Subcutaneous adipose tissue (tissue), 4 donors: ENCODE data around the gene SFMBT2. TPM values are rescaled to one million over a fixed set of nuclear protein-coding genes. Genes with fewer than 3 reads are reported as not detected.

Experiments
- CTCF ChIP-seq: fragments of 450-650 bp; IDR thresholded peaks from one replicate; pipeline ENCODE4 v1.5.1; 2016; ENCODE audit warnings: low read depth, mild to moderate bottlenecking, control low read depth, antibody characterized with exemption, moderate library complexity
- total RNA-seq, 4 donors: library from RNA; depleted of rRNA; stranded (reverse); fragments of >200 nt; gene quantifications; one replicate each; pipeline ENCODE4 v1.1.0, GENCODE V29; 2016

The SFMBT2 gene
- total RNA-seq, 4 donors from 2014 or later: 3.7 to 11.7 (median 7.0) TPM

- no peak for TF ChIP-seq CTCF
These were observed 70.5 kb downstream of the SFMBT2 start for GRCh38 chr10:7340179-7340874.

- TF ChIP-seq CTCF: no peak
These were observed 71.3 kb downstream of the SFMBT2 start for GRCh38 chr10:7339510-7339909.

- no peak for TF ChIP-seq CTCF
These were observed 72.4 kb downstream of the SFMBT2 start for GRCh38 chr10:7338469-7338868.

DNA sequence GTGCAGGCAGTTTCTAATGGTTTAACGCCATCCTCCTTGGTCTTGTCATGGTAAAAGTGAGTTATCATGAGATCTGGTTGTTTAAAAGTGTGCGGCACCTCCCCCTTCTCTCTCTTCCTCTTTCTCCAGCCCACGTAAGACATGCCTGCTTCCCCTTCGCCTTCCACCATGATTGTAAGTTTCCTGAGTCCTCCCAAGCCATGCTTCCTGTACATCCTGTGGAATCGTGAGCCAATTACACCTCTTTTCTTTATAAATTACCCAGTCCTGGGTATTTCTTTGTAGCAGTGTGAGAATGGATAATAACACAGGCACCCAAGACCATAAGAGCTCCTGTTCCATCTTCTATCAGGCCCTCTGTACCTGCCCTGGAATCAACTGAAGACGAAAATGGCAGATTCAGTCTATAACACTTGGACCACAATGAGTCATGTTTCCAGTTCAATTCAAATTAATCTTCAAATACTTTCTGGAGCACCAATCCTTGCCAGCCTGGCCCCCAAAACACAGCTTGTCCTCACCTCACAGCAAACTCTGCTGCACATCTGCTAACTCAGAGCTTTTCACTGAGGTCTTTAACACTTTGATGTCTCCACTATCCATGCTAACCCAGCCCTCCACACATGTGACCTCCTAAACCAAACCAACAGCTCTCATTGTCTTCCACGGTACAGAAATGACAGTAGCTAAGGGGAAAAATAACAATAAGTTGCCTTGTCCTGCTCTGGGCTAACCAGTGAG is 73.2 kb downstream of the SFMBT2 start:
- no peak for TF ChIP-seq CTCF

GRCh38 chr10:7335977-7336376 is 74.9 kb downstream of the SFMBT2 start:
- TF ChIP-seq CTCF: no peak

- no peak for TF ChIP-seq CTCF
These were observed 76.2 kb downstream of the SFMBT2 start for GRCh38 chr10:7334642-7334964.

DNA sequence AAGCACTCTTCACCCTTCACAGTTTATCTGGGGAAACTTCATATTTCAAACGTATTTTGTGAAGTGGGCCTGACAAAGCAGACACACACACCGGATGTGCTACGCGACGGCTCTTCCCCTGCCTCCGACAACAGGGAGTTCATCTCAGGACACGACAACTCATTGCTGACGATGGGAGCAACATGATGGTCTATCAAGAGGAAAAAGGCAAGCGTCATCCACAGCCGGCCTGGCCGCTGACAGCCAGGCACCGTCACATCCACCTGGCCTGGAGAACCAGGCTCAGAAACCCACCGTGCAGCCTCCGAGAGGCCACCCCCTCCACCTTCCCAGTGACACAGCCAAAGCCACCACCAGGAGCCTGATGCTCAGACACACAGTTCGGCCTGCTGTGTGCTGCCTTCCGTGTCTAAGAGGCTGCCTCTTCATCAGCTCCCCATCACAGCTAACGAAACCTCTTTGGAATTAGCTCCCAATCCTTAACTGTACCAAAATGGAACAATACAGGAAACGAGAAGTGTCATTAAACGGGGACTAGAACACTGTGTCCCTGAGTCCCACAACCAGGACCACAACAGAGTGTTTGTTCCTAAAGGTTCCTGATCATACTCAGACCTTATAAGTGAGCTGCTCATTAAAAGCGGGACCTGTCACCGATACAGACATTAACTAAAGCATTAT is 76.7 kb downstream of the SFMBT2 start:
- TF ChIP-seq CTCF: no peak
